Endothelial cell of umbilical vein (primary cell): ENCODE results near the gene ADD2. TPM values are rescaled to one million over a fixed set of nuclear protein-coding genes. Genes with fewer than 3 reads are reported as not detected.

Experiments
- BruUV-seq: library from RNA; stranded (reverse); fragments of 400-500 nt; replicated peaks from 2 replicates; lab custom pipeline; 2021; lab: Mats Ljungman, UMichigan
- CTCF ChIA-PET: fragments of 300-600, 350-600 bp; sonication (Branson Sonifier 250); formaldehyde crosslinking; loops from one replicate; lab custom pipeline; 2021; ENCODE audit warnings: antibody characterized with exemption, inconsistent platforms; lab: Charles Lee
- POLR2A ChIA-PET: fragments of 300-600, 350-600 bp; sonication (Branson Sonifier 250); formaldehyde crosslinking; loops from one replicate; lab custom pipeline; 2021; ENCODE audit warnings: antibody characterized with exemption, inconsistent platforms; lab: Charles Lee
- DNase-seq: peaks from one replicate; pipeline ENCODE4 v3.0.0-alpha.2; 2011; ENCODE audit warnings: low read depth, low spot score
- FAIRE-seq: peaks from 2 replicates; lab custom pipeline; 2011; peaks lifted over from hg19 to GRCh38; lab: Jason Lieb, UNC
- H2AFZ ChIP-seq: 2 replicates; pipeline ENCODE4 v1.6.0; 2012; ENCODE audit warnings: low read depth, low read length, control low read depth, inconsistent platforms
- H3K27ac ChIP-seq: 2 replicates; pipeline ENCODE4 v1.5.1; 2011; ENCODE audit warnings: low read depth, mild to moderate bottlenecking, control low read depth, low read length, moderate library complexity; ENCODE audit not compliant: insufficient read depth
- H3K27me3 ChIP-seq, 2 experiments: 2 replicates each; pipeline versions ENCODE4 v1.6.0 to v1.6.1; 2011; ENCODE audit warnings: low read length in 2 of 2, mixed read lengths in 1 of 2; ENCODE audit not compliant: control insufficient read depth in 2 of 2, insufficient read depth in 2 of 2
- H3K36me3 ChIP-seq, 2 experiments: 2 replicates in 1 of 2; 3 replicates in 1 of 2; pipeline ENCODE4 v1.5.1; 2011; ENCODE audit warnings: low read length in 2 of 2, mild to moderate bottlenecking in 1 of 2, moderate library complexity in 1 of 2; ENCODE audit not compliant: control insufficient read depth in 2 of 2, insufficient read depth in 2 of 2; ENCODE audit errors: extremely low read depth in 1 of 2
- H3K4me1 ChIP-seq: 3 replicates; pipeline ENCODE4 v1.5.1; 2011; ENCODE audit warnings: mild to moderate bottlenecking, low read length; ENCODE audit not compliant: control insufficient read depth, insufficient read depth; ENCODE audit errors: extremely low read depth
- H3K4me2 ChIP-seq: 2 replicates; pipeline ENCODE4 v1.6.1; 2011; ENCODE audit warnings: low read length, control low read depth, mixed read lengths; ENCODE audit not compliant: insufficient read depth
- H3K4me3 ChIP-seq, 3 experiments: fragments of 200-600 bp in 1 of 3; sonication (generic), shearing (Covaris generic) in 1 of 3; replicated peaks in 1 of 3; 2 replicates each; pipeline ENCODE4 v1.5.1; 2011 to 2016; ENCODE audit warnings: control low read depth in 3 of 3, low read length in 3 of 3, mild to moderate bottlenecking in 2 of 3, inconsistent platforms in 1 of 3, low read depth in 1 of 3, moderate library complexity in 1 of 3; ENCODE audit not compliant: insufficient read depth in 1 of 3
- H3K79me2 ChIP-seq: 2 replicates; pipeline ENCODE4 v1.6.0; 2012; ENCODE audit warnings: low read length, inconsistent platforms; ENCODE audit not compliant: control insufficient read depth, insufficient read depth
- H3K9ac ChIP-seq: replicated peaks from 2 replicates; pipeline ENCODE3; 2011; ENCODE audit warnings: low read length, control low read depth; ENCODE audit not compliant: insufficient read depth; ENCODE audit errors: extremely low read depth
- H3K9me1 ChIP-seq: replicated peaks from 3 replicates; pipeline ENCODE4 v1.6.0; 2011; ENCODE audit warnings: mild to moderate bottlenecking, low read length; ENCODE audit not compliant: control insufficient read depth, insufficient read depth; ENCODE audit errors: extremely low read depth
- H3K9me3 ChIP-seq: replicated peaks from 2 replicates; pipeline ENCODE4 v1.5.1; 2012; ENCODE audit warnings: low read length, inconsistent platforms; ENCODE audit not compliant: control insufficient read depth, insufficient read depth
- H4K20me1 ChIP-seq: replicated peaks from 2 replicates; pipeline ENCODE3; 2011; ENCODE audit warnings: mild to moderate bottlenecking, low read length; ENCODE audit not compliant: control insufficient read depth, insufficient read depth; ENCODE audit errors: extremely low read depth
- CTCF ChIP-seq, 2 donors: IDR thresholded peaks; 1 replicate in 1 of 2; 2 replicates in 1 of 2; pipeline ENCODE4 v1.5.1; 2011; ENCODE audit warnings: low read length in 2 of 2, mild to moderate bottlenecking in 2 of 2, moderate library complexity in 2 of 2, control low read depth in 1 of 2, inconsistent platforms in 1 of 2, low read depth in 1 of 2; ENCODE audit not compliant: insufficient read depth in 1 of 2; ENCODE audit errors: extremely low read depth in 1 of 2
- EZH2 ChIP-seq: IDR thresholded peaks from 2 replicates; pipeline ENCODE4 v1.6.1; 2012; ENCODE audit warnings: borderline replicate concordance, low read depth, mild to moderate bottlenecking, moderate library complexity, low read length, inconsistent platforms; ENCODE audit not compliant: severe bottlenecking
- FOS ChIP-seq: IDR thresholded peaks from 2 replicates; pipeline ENCODE4 v1.6.1; 2011; ENCODE audit warnings: mild to moderate bottlenecking, low read length, moderate library complexity, borderline replicate concordance; ENCODE audit not compliant: insufficient read depth
- GATA2 ChIP-seq: IDR thresholded peaks from 2 replicates; pipeline ENCODE4 v1.7.0; 2011; ENCODE audit warnings: low read depth, mild to moderate bottlenecking, moderate library complexity, mixed read lengths, low read length; ENCODE audit not compliant: insufficient read length, insufficient read depth
- JUN ChIP-seq: IDR thresholded peaks from 2 replicates; pipeline ENCODE4 v1.6.1; 2011; ENCODE audit warnings: borderline replicate concordance, low read depth; ENCODE audit not compliant: insufficient read length, insufficient read depth
- MAX ChIP-seq: IDR thresholded peaks from 2 replicates; pipeline ENCODE4 v1.6.1; 2011; ENCODE audit not compliant: insufficient read depth, insufficient read length
- MYC ChIP-seq: IDR thresholded peaks from one replicate; pipeline ENCODE4 v1.6.1; 2011; ENCODE audit warnings: mild to moderate bottlenecking, low read depth, low read length
- POLR2A ChIP-seq: IDR thresholded peaks from 2 replicates; pipeline ENCODE4 v1.6.1; 2012; ENCODE audit warnings: low read depth, mild to moderate bottlenecking, control low read depth, low read length
- POLR2AphosphoS5 ChIP-seq: IDR thresholded peaks from 2 replicates; pipeline ENCODE4 v1.6.1; 2012; ENCODE audit warnings: low read depth, mild to moderate bottlenecking, control low read depth, low read length, moderate library complexity; ENCODE audit not compliant: insufficient read depth
- dilution Hi-C: fragments of 300-500 bp; cut with MboI; formaldehyde crosslinking; loops from one replicate; pipeline ENCODE4 v1.15.0; 2019; ENCODE audit warnings: low sequenced_read_pairs; ENCODE audit not compliant: extremely low pct_ligation_motif_present
- intact Hi-C: fragments of 100-400 bp; cut with micrococcal nuclease; formaldehyde crosslinking; loops from one replicate; pipeline ENCODE4 v1.10.0; 2022
- polyA plus RNA-seq, 4 experiments: library from polyadenylated mRNA; depleted of rRNA in 3 of 4; stranded (reverse) in 3 of 4; unstranded in 1 of 4; fragments of >200 nt; gene quantifications; 2 replicates each; pipeline versions ENCODE4 v1.2.1 to v1.2.3, GENCODE V29; 2011 to 2012; ENCODE audit warnings: missing spikeins in 1 of 4
- total RNA-seq: library from RNA; stranded (reverse); gene quantifications from 2 replicates; pipeline ENCODE4 v1.2.3, GENCODE V29; 2021

Gene ADD2
- total and polyA plus RNA-seq, 2 donors (not counting 3 experiments of a cell fraction or from before 2014, with no cell fraction given), result 0.17 TPM; not detected in 1

DNA sequence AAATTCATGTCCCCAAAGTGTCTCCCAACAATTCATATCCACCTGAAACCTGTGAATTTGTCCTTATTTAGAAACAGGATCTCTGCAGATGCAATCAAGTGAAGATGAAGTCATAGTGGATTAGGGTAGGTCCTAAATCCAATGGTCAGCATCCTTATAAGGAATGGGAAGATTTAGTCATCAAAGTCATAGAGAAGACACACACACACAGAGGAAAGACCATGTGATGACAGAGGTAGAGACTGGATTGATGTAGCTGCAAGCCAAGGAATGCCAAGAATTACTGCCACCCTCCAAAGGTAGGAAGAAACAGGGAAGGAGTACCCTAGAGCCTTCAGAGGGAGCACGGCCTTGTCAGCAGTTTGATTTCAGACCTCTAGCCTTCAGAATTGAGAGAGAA is 17.7 kb downstream of the ADD2 start:
- H2AFZ ChIP-seq, result no peak overlapping the region
- ChIA-PET POLR2A (no interaction called here), CTCF (interaction anchor here (0.6 kb wide), 1 partner anchor 24 kb away, joined by 3 read pairs; no protein-coding TSS in a partner anchor)
- H3K9ac ChIP-seq, result no peak overlapping the region
- no peak for TF ChIP-seq POLR2A
- no peak for TF ChIP-seq GATA2
- no peak for TF ChIP-seq MAX
- TF ChIP-seq FOS, result no peak
- TF ChIP-seq JUN, result no peak
- TF ChIP-seq EZH2, result no peak
- TF ChIP-seq CTCF (IDR thresholded peaks at IDR 0.05; ENCODE audit: extremely low read depth in 1 of 2, insufficient read depth in 1 of 2, low read depth in 1 of 2, low read length in 2 of 2), result no peak
- TF ChIP-seq MYC, result no peak
- TF ChIP-seq POLR2AphosphoS5, result no peak
- H3K9me1 ChIP-seq, result no peaks in the 10 kb centered on the region
- DNase-seq (no peak), FAIRE-seq (no peak)
- H3K27ac ChIP-seq, result no peak overlapping the region
- no peaks in the 10 kb centered on the region for H3K9me3 ChIP-seq
- intact Hi-C loops, result no loop called here
- dilution Hi-C loops, result no loop called here
- peaks cover 8 to 12% of the 10 kb centered on the region in 2 experiments for H3K27me3 ChIP-seq
- BruUV-seq, result no TSS peak
- no peak overlapping the region for H3K4me2 ChIP-seq
- no peaks in the 10 kb centered on the region for H4K20me1 ChIP-seq
- H3K36me3 ChIP-seq, result no peaks in the 10 kb centered on the region
- no peaks in the 10 kb centered on the region for H3K79me2 ChIP-seq
- no peak overlapping the region for H3K4me3 ChIP-seq
- H3K4me1 ChIP-seq, result no peaks in the 10 kb centered on the region
